ENCODE measurements around the gene MSI2.

MSI2 gene

DNA sequence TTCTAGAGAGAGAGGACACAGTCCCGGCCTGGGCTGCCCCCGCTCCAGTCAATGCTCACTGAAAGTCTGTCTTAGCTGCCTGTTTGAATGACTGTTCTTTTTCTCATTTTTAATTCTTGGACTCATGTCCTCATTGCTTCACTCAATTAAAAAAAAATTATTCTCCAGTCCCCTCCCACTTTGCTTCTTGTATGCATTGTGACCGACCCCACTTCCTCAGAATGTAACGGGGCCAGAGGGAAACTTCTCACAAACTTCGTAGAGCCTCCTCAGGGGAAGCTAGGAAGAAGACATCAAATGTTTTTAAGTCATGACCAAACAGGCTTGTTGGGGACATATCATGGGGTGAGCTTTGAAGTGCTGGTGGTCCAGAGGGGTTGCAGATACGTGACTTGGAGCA lies 375.5 kb downstream of the MSI2 start:
- DNase-seq = no peak

DNA sequence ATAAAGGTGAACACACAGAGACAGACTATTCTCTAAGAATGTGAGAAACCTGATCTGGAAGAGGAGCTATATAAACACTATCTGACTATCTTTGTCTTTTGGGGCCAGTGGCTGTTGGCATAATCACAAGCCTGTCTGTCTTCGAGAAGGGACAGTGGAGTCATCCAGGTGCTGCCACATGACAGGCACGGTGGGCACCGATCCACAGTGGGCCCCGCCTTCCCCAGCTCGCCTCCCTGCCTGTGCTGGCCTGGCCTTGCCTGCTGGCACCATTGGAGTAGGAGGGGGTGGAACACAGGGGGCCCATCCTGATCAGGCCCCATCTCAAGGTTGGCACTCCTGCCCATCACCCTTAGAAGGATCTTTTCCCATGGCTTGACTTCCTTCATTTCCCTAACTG lies 376.0 kb downstream of the MSI2 start:
- no peak for DNase-seq

DNA sequence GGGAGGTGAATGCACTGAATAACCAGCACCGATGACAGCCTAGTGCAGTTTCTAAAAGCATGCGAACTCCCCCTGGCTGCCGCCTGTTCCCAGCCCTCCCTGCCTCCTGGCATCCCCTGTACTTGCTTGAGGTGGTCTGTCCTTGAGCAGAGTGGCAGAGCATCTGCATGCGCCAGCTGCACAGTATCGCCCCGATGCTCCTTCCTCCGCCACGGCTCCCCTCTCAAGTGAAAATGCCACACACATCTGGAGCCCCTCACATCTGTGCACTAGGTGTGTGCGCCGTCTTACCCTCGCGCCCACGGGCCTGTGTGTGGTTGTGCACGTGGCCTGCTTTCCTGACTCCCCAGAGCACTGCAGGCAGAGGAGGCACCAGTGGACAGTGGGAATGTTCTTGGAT lies 376.9 kb downstream of the MSI2 start:
- no peak for DNase-seq

DNA sequence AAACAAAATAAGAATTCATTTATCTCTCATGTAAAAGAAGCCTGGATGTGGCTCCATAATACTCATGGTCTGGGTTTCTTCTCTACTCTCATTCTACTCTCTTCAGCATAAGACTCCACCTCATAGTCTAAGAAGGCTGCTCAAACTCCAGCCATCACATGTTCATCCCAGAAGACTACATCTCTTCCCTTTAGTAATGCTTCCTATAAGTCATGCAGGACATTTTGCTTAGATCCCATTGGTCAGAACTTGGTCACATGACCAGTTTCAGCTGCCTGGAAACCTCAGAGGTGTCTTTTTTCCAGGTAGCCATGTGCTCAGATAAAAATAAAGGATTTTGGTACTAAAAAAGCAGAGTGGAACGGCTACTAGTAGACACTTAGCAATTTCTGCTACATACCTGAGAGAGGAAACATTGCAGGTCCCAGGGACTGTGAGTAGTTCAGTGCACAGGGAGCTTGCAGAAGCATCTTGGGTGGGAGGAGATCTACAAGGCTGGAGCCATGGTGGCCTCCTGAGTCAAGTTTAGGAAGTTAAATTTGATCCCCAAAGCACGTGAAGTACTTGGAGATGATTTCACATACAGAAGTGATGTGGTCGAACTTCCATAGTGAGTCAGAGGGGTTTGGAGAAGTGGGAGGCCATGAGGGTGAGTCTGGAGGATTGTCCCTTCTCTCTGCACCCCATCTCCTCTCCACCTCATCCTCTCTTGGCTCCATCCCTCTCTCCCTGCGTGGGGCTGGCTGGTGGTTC lies 378.6 kb downstream of the MSI2 start:
- DNase-seq = no peak

DNA sequence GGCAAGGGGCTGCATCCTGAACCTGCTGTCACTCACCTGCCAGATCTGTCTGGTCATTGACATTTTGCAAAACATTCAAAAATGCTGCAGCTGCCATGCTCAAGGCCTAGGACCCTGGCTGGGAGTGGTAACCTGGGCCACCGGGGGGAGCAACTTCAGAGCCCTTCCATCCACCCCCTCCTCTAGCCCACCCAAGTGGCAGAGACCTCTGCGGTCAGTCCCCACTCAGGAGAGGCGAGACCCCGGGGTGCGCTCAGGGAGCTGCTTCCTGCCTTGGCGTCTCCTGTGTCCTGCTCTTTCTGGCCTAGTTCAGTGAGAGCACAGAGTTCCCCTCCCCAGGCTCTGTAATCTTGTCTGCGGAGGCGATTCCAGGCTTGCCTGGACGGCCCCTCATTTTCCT lies 380.0 kb downstream of the MSI2 start:
- DNase-seq = no peak

DNA sequence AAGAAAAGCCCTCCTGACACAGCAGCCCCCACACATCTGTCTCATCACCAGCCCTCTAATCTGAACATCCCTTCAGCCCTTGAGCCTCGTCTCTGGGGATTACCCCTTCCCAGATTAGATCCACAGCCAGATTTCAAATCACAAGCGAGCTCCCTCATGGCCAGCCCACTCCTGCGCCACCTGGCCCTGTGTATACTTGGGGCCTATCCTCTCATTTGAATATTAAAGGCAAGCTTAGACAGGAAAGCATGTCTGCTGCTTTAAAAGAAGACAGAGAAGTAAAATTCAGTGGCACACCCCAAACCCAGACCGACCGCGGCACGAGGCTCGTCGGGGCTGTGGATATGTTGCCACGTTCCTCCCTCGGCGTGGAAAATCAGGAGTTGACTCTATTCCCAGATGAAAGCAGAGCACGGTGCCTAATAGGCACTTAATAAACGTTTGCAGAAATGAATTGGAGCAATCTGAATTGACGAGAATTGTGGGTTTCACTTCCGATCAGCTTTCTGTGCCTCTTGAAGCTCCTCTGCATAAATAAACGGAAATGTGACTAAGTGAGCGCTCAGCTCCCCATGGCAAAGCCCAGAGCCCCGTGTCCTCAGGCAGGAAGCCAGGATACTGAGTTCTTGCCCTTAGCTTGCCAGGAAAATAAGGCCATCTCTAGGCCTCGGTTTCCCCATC lies 380.8 kb downstream of the MSI2 start:
- no peak for DNase-seq

DNA sequence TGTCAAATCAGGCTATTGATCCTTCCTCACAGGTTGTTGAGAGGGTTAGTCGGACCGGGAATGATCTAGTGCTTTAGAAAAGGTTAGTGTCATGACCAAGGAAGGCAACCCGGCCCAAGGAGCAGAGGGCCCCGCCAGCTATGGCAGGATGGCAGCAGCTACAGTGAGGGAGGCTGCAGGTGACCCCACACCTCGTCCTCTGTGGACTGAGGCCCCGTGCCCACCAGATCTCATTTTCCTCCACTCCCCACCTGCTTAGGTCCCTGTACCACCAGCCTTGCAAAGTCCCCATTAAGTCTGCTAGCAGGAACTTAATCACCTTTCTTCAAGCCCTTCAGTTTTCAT lies 381.3 kb downstream of the MSI2 start:
- DNase-seq = no peak

DNA sequence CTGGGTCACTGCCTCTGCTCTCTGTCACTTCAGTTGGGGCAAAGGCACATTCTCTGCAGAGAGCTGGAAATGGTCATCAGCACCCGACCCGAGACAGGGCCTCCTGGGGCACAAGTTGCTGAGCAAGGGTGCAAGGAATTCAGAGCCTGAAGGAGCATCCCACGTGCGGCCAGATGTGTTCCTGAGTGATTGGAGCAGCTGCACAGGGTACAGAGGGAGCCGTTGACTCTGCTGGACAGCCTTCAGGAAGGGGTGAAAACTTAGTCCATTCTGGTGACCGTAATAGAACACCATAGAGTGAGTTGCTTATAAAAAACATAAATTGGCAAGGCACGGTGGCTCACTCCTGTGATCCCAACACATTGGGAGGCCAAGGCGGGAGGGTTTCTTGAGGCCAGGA lies 382.0 kb downstream of the MSI2 start:
- DNase-seq = no peak

DNA sequence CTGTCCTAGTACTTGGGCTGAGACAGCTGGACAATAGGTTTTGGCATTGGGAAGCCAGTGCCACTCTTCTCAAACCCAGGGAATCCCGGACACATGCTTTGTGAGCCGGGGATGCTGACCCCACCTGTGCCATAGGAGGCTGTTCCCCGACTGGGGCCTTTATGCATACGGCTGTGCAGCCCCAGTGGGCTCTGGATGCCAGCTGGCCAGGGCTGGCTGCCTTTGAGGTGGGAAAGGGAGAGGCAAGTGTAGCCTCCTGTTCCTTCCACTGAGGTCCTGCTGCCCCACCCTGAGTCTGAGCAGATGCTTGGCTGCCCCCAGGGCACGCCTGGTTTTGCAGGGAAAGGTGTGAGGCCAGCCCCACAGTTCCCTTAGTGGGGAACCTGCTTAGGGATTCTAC lies 383.1 kb downstream of the MSI2 start:
- DNase-seq = no peak

DNA sequence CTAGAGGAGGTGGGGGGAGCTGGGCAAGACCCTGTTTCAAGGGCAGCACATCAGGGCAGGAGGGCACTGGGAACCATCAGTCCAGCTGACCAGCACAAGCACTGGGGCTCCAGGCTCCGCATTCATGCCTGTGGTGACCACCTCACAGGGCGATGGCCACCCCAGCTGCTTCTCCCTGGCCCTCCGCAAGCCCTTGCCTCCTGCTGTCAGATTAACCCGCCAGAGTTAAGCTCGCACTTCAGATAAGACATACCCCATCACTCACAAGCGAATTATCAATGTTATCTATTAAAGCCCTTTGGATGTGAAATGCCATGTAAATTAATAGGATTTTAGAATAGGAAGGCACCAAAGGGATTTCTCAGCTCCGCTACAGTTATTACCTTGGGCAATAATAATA lies 383.8 kb downstream of the MSI2 start:
- DNase-seq = no peak

DNA sequence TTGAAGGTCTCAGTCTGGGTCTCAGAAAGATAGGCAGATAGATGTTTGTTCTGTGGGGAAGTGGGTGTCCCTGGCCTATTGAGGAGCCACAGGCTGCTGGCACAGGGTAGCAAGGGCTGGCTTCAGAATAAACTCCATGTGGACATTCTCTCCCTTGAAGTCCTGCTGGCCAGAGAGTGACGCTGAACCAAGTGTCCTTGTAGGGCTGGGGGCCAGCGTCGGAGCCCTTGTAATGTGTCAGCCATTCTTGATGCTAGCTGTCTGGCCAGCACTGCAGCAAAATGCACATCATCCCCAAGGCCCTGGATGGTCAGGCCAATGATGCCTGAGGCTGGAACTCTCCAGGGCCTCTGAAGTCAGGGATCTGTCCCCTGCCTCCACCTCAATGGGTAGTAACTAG lies 385.4 kb downstream of the MSI2 start:
- no peak for DNase-seq

DNA sequence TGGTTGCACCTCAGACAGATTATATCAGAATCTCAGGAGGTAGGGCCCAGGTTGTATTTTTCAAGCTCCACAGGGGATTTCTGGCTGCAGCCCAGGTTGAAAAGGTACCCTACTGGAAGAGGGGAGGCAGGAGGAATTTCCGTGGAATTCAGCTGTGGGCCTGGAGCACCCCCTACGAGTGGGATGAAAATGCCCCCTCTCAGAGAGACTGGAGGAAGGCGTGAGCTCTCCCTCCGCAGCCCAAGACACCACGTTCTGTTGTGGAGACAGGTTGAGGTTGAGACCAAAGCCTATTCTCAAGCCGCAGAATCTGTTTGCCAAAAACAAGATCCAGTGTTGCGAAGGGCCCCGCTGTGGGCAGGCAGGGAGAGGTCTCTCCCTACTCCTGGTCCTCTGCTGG lies 386.7 kb downstream of the MSI2 start:
- no peak for DNase-seq

DNA sequence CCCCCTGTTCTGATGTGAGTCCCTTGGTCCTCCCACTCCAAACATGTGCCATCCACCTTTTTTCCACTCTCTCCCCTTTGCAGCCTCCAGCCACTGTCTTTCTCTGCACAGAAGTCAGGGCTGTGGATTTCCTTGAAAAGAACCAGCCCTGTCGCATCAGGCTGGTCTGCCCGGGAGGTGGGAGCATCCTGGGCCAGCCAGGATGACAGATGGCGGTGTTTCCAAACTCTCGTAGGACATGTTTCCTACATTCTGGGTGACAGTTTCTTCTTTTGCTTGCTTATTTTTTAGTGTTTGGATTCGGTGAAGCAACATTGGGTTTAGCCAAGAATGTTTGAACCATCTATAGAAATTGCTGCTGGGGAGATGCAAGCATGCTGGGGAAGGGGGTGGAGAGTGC lies 388.0 kb downstream of the MSI2 start:
- no peak for DNase-seq

DNA sequence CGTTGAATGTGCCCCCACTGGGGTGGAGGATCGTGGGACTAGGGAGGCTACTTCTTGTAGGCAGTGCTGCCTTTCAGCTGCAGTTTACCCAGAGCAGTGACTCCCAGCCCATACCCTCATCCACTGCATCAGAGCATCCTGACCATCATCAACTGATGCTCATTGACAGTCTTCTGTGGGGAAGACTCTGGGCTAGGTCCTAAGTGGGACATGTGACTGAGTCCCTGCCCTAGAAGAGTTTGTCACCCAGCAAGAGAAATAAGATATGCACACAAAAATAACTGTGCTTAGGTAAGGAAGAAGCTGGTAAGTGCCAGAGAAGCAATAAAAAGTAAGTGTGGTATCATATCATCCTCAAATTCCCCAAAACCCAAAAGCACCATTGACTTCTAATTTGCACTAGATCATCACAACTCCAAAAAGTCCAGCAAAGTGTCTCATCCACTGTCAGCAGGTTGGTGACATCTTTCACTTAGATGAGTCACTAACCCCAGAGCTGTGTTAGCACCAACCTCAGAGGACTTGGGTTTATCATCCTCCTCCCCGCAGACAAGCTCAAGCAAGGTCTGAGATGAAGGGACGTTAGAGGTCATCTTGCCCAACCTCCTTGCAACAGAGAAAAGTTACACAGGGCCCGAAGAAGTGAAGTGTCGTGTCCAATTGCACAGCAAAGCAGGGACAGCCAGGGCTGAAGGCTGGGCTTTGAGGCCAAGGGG lies 389.8 kb downstream of the MSI2 start:
- DNase-seq = peak; percentile 11

DNA sequence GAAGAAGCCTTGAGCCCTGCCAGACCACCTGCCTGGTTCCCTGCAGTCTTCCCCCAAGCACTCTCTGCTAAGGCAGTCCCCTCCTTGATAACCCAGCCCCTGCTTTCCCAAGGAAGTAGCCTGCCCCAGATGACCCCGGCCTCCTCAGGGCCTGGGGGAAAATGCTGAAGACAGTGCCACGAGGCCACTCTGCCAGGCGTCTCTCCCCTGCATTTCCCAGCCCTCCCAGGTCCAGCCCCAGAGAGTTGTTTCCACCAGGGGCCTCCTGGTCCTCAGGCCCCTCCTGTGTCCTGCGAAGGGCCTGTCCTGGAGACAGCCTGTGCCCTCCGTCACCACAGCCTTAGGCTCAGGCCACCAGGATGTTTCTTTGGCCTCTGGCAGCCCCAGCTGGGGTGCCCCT lies 392.4 kb downstream of the MSI2 start:
- DNase-seq = no peak

DNA sequence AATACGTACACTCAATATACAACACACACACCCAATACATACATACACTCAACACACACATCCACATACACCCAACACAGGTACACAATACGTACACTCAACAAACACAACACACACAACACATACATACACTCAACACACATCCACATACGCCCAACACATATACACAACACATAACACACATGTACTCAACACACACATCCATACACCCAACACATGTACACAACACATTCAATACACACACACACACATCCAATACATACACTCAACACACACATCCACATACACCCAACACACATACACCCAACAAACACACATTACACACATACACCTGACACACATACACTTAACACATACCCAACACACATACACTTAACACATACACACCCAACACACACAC lies 392.9 kb downstream of the MSI2 start:
- DNase-seq = no peak

DNA sequence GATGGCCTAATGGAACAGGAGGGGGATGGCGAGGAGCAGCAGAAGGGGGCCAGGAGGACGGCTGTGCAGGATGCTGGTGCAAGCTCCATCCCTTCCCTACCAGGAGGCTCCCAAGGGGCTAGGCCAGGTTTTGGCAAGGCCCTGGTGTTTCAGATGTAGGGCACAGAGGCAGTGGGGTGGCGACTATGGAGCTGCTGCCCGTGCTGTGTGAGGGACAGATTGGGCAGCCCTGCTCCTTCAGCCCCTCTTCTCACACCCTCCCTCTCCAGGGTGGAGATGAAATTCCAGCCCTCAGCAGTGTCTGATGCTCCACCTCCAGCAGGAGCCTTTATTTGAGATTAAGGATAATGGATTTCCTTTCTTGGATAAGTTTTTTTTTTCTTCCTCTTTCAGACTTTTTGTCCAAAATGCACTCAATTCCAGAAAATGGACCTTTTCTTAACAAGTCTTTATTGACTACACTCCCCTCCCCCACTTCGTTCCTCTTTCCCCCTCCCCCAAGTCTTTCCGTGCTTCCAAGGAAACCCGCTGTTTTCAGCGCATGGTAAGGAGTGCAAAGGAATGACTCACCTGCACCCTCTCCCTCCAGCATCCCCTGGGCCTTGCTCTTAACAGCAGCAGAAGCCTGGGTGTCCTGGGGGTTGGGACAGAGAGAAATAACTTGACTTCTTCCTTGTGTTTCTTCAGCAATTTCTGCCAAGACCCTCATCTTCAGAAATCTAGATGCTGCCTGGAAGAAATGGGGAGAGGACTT lies 393.6 kb downstream of the MSI2 start:
- no peak for DNase-seq

DNA sequence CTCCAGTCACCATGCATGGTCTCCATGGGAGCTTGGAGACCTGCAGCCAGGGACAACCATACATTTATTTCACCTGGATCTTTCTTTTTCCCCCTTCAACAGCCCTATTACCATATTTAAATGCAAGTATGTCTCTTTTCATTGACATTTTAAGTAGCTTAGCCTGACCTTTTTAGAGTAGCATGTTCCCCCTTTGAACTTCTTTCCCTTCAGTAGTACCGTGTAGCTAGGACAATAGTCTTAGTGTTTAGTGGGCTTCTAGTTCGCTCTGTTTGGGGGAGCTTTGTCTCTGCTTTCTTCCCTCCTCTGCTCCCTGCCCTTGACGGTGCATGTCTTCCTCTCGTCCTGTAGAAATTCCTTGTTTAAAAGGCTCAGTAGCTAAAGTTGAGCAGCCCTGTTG lies 394.2 kb downstream of the MSI2 start:
- DNase-seq = no peak

DNA sequence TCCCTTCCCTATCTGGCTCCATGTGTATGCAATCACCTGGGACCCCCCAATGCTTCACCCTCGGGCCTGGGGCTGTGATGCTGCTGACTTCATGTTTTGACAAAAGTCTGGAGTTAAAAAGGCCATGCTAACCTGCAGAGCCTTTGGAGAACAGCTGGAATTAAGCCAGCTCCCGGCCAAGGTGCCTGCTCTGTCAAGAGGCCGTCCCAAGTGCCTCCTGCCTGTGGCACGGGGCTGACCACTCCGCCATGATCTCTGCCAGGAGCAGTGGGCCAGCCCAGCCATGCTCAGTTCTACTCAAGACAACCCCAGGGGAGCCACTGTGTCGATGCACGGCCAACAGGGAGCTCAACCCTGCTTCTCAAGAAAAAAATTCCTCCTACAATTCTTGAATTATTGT lies 395.1 kb downstream of the MSI2 start:
- DNase-seq = no peak

DNA sequence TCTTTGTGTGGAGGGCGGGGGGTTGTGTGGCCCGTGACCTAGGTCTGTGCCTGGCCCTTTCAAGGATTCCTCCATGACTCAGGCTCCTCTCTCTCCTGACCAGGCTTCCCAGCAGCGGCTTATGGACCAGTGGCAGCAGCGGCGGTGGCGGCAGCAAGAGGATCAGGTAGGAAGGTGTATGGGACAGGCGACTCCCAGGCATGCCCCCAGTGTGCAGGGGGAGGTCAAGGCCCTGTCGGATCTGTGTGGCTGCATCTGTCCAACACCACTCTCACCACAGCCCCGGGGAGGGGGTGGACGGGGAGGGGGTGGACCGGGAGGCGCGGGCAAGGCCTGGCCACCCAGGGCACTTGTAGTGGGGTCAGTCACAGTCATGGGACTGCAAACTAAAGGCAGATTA lies 395.7 kb downstream of the MSI2 start:
- no peak for DNase-seq

DNA sequence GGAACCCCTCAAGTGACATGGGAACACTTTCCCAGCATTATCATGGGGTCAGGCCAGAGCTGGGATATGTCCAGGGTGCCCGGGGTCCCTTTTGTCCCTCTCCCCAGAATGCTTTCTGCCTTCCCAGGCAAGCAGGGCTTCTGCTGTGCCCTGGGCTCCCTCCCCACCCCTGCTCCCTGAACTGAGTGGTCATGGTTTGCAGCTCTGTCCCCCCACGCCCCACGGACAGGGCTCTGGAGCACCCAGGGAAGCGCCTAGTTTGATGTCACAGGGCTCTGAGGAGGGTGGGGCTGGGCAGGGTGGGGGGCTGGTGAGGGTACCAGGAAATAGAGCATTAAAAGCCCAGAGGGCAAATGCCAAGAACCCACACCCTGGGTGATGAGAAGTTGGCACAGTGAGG lies 396.5 kb downstream of the MSI2 start:
- no peak for DNase-seq

DNA sequence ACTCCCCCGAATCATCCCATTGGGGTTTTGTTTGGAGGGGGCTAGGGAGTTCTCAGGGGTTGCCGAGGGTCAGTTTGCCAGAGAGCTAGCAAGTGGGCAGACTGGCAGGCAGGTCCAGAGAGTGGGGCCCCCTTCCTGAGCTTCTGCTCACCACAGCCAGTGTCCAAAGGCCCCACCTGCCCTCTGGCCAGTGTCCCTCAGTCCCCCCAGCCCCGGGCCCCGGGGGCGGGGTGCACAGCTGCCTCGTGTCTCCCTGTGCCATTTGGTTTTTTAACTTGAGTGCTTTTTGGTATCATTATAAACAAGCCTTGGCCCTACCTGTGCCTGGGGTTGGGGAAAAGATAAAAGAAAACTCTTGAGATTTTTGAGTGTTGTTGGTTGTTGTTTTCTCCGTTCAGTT lies 397.0 kb downstream of the MSI2 start:
- DNase-seq = no peak

DNA sequence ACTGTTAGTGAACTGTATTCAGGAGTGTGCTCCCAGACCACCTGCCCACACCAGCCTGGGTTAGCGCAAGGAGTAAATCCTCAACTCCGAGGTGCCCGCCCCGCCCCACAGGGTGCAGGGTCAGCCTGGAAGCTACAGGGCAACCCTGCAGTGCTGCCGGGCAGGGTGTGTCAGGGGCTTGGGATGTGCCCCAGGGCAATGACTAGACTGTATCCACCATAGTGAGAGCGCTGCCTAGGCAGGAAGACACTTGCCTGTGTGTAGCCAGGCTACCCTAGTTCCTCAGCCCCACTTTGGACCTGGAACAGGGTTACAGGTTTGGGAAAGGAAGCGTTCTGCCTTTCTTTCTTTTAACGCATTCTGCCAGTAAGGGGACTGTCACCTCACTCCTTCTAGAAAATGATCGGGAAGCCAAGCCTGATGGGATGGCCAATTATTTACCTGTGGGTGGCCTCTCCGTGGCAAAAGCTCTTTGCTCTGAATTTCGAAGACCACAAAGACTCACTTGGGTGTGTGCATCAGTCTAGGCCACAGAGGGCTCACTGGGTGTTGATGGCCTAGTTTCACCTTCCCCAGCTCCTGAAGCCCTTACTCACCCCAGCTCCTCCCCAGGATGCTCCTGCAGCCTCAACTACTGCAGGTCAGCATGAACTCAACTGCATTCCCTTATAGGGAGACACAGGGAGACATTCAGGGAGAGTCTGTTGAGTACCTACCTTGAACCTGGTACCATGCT lies 397.9 kb downstream of the MSI2 start:
- no peak for DNase-seq

All from stimulated activated CD4-positive, alpha-beta T cell treated with anti-CD3 and anti-CD28 coated beads, Interleukin-15, amount 100 ng/mL, for 24 hours (primary cell).